Glutamatergic neuron (in vitro differentiated cells): Measurements from ENCODE around the gene MRM2. TPM values are rescaled to one million over a fixed set of nuclear protein-coding genes. Genes with fewer than 3 reads are reported as not detected.
A peak's percentile ranks its signal among the peaks of the same experiment; 100 is the strongest.

ENCODE experiments used
- DNase-seq: peaks from one replicate; pipeline ENCODE4 v3.0.0; 2022
- H3K27ac Mint-ChIP-seq: one replicate; pipeline ENCODE4 v1.8.0; 2020; ENCODE audit warnings: mild to moderate bottlenecking, mixed read lengths, inconsistent platforms; ENCODE audit not compliant: unreplicated experiment
- H3K27me3 Mint-ChIP-seq: one replicate; pipeline ENCODE4 v1.8.0; 2020; ENCODE audit warnings: mild to moderate bottlenecking, moderate library complexity, mixed read lengths, inconsistent platforms; ENCODE audit not compliant: unreplicated experiment
- H3K36me3 Mint-ChIP-seq: one replicate; pipeline ENCODE4 v1.8.0; 2020; ENCODE audit warnings: mild to moderate bottlenecking, mixed read lengths, inconsistent platforms; ENCODE audit not compliant: unreplicated experiment
- H3K4me1 Mint-ChIP-seq: one replicate; pipeline ENCODE4 v1.8.0; 2020; ENCODE audit warnings: mild to moderate bottlenecking, low read depth, mixed read lengths, inconsistent platforms; ENCODE audit not compliant: unreplicated experiment
- H3K4me3 Mint-ChIP-seq: one replicate; pipeline ENCODE4 v1.8.0; 2020; ENCODE audit warnings: mild to moderate bottlenecking, mixed read lengths, inconsistent platforms; ENCODE audit not compliant: unreplicated experiment
- H3K9me3 Mint-ChIP-seq: one replicate; pipeline ENCODE4 v1.8.0; 2020; ENCODE audit warnings: mild to moderate bottlenecking, moderate library complexity, mixed read lengths, inconsistent platforms; ENCODE audit not compliant: unreplicated experiment
- total RNA-seq: library from RNA; stranded (reverse); fragmentation: NEBNext Ultra II Directional; extraction: Animal tissue kit (Norgen Biotek cat#: 25700); gene quantifications from one replicate; pipeline ENCODE4 v1.2.1, GENCODE V29; 2021; ENCODE audit not compliant: unreplicated experiment
- TF ChIP-seq, protein P1 (sequence below): fragments of 200-600 bp; sonication (generic); IDR thresholded peaks from one replicate; pipeline ENCODE4 v1.5.0; 2021; ENCODE audit not compliant: partially characterized antibody, unreplicated experiment

MRM2 gene
- total RNA-seq, 1 donor from 2014 or later, result 28.1 TPM

DNA sequence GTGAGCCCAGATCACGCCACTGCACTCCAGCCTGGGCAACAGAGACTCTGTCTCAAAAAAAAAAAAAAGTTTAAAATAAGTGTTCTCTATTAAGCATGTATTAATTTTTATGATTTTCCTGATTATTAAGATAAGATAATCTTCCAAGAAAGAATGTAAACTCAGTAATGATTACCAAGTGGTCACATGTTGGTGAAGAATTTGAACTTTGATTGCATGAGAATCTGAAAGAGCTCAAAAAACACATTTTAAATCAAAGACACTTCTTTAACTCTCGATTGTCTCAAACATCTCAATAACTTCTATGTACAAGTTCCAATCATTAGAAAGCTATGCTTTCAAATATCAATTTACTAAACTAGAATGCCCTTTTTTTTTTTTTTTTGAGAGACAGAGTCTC lies 38.4 kb upstream of the MRM2 start:
- TF ChIP-seq, protein P1, sequence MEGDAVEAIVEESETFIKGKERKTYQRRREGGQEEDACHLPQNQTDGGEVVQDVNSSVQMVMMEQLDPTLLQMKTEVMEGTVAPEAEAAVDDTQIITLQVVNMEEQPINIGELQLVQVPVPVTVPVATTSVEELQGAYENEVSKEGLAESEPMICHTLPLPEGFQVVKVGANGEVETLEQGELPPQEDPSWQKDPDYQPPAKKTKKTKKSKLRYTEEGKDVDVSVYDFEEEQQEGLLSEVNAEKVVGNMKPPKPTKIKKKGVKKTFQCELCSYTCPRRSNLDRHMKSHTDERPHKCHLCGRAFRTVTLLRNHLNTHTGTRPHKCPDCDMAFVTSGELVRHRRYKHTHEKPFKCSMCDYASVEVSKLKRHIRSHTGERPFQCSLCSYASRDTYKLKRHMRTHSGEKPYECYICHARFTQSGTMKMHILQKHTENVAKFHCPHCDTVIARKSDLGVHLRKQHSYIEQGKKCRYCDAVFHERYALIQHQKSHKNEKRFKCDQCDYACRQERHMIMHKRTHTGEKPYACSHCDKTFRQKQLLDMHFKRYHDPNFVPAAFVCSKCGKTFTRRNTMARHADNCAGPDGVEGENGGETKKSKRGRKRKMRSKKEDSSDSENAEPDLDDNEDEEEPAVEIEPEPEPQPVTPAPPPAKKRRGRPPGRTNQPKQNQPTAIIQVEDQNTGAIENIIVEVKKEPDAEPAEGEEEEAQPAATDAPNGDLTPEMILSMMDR, result no peak
- Mint-ChIP-seq H3K4me3 (no peak overlapping the region), H3K27me3 (peaks cover 4% of the 10 kb centered on the region), H3K9me3 (peaks cover 2% of the 10 kb centered on the region), H3K4me1 (peaks cover 10% of the 10 kb centered on the region), H3K36me3 (no peaks in the 10 kb centered on the region), H3K27ac (no peak overlapping the region)
- DNase-seq, result no peak

DNA sequence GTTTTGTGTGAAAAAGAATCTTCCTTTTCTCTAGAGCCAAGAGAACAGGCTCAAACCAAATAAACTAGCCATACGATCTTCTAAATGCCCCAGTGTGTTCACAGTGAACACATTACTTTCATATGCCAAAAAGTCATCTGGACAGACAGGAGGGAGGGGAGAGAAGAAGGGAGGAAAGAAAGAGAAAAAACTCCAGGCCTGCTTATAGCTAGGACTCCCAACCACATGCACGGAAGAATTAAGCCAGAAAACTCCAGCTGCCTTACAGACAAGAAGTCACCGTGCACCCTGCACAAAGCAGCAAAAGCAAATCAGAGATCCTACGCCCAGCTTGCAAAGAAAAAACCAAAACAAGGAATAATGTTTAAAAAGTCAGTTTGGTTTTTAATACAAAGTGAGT lies 37.9 kb upstream of the MRM2 start:
- no peak overlapping the region for H3K4me3 Mint-ChIP-seq
- peaks cover 2% of the 10 kb centered on the region for H3K9me3 Mint-ChIP-seq
- peak overlapping the region; percentile 24 for H3K27ac Mint-ChIP-seq
- H3K4me1 Mint-ChIP-seq, result peaks cover 10% of the 10 kb centered on the region
- no peaks in the 10 kb centered on the region for H3K36me3 Mint-ChIP-seq
- H3K27me3 Mint-ChIP-seq, result peaks cover 4% of the 10 kb centered on the region
- no peak for DNase-seq
- TF ChIP-seq, protein P1, result no peak

DNA sequence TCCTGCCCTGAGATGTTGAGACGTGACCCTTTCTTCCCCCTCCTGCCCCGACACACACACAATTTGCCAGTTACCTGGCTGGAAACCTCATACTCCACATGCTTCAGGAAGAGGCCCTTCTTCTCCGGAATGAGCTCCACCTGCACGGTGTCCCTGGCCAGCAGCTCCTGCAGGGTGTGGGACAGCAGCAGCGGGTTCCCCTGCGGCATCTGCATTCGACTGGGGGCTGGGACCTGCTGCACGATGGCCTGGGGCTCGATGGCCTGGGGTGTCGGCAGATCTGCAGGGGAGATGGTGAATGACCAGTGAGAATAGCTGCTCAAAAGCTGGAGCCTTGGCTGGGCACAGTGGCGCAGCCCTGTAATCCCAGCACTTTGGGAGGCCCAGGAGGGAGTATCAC lies 36.0 kb upstream of the MRM2 start:
- no peak overlapping the region for H3K27ac Mint-ChIP-seq
- TF ChIP-seq, protein P1, result no peak
- H3K27me3 Mint-ChIP-seq, result peaks cover 4% of the 10 kb centered on the region

DNA sequence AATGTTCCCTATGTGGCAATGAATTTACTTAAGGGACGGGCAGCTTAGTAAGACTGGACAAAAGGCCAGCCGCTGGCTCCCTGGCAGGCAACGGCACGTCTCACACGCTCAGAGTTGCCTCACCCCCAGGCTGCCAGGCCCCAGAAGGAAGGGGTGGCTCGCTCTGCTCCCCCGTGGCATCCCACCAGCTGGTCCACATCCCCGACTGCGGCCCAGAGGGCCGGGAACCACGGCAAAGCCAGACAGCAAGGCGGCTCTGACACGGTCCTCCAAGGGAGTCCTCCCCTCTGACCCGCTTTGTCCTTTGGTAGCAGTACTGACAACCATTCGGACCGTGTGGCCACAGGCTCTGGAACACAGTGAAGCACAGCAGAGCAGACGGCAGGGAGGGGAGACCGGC lies 34.1 kb upstream of the MRM2 start:
- H3K27ac Mint-ChIP-seq, result no peak overlapping the region
- H3K9me3 Mint-ChIP-seq, result peaks cover 2% of the 10 kb centered on the region
- H3K27me3 Mint-ChIP-seq, result peaks cover 2% of the 10 kb centered on the region
- H3K4me1 Mint-ChIP-seq, result no peaks in the 10 kb centered on the region
- H3K36me3 Mint-ChIP-seq, result no peaks in the 10 kb centered on the region
- TF ChIP-seq, protein P1, result no peak
- no peak for DNase-seq
- H3K4me3 Mint-ChIP-seq, result no peak overlapping the region

More for the DNA sequence above, 36.0 kb upstream of the MRM2 start:
- H3K4me3 Mint-ChIP-seq, result no peak overlapping the region
- no peak for DNase-seq
- no peaks in the 10 kb centered on the region for H3K36me3 Mint-ChIP-seq
- H3K4me1 Mint-ChIP-seq, result peaks cover 10% of the 10 kb centered on the region
- H3K9me3 Mint-ChIP-seq, result peaks cover 2% of the 10 kb centered on the region

DNA sequence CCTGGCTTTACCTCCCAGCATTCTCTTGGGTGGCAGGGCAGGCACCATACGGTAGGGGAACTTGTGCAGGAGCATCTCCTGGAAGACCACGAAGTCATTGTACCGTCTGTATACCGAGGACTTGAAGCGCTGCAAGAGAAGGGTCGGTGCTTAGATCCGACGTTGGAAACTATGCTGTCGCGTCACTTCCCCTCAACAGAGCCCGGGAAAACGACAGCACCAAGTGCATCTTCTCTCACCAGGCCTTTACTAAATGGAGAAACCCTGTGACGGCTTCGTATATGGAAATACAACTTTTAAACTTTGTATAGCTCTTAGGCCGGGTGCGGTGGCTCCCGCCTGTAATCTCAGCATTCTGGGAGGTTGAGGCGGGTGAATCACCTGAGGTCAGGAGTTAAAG lies 33.1 kb upstream of the MRM2 start:
- Mint-ChIP-seq H3K4me1 (no peaks in the 10 kb centered on the region), H3K9me3 (peaks cover 2% of the 10 kb centered on the region), H3K36me3 (no peaks in the 10 kb centered on the region), H3K27me3 (peaks cover 2% of the 10 kb centered on the region), H3K27ac (no peak overlapping the region), H3K4me3 (no peak overlapping the region)
- no peak for DNase-seq
- TF ChIP-seq, protein P1, result no peak
